Stimulated activated CD8-positive, alpha-beta memory T cell treated with anti-CD3 and anti-CD28 coated beads, Interleukin-4, amount 100 ng/mL, for 4 hours (primary cell): ENCODE data around the gene TUBGCP6.

Source experiments
- DNase-seq, 2 donors: peaks; one replicate each; pipeline ENCODE4 v3.0.0-alpha.2; 2020; ENCODE audit warnings: low read depth in 2 of 2, low spot score in 1 of 2

Gene TUBGCP6

DNA sequence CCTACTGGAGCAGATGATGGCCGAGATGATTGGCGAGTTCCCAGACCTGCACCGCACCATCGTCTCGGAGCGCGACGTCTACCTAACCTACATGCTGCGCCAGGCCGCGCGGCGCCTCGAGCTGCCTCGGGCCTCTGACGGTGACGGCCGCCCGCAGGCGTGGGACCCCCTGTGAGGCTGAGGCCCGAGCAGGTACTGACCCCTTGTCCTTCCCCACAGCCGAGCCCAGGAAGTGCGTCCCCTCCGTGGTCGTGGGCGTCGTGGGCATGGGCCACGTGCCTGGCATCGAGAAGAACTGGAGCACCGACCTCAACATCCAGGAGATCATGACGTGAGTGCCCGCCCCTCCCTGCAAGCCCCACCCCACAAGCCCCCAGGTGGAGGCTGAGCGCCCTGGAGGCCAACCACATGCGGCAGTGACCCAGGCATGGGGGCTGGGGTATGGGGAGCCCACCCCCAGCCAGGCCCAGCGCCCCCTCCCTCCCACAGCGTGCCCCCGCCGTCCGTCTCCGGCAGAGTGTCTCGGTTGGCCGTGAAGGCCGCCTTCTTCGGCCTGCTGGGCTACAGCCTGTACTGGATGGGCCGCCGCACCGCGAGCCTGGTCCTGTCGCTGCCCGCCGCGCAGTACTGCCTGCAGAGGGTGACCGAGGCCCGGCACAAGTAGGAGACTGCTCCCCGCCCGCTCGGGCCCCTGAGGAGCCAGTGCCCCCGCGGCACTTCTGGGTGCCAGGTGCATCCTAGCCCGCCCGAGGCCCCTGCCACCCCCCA lies 46.8 kb downstream of the TUBGCP6 start:
- no peak for DNase-seq

DNA sequence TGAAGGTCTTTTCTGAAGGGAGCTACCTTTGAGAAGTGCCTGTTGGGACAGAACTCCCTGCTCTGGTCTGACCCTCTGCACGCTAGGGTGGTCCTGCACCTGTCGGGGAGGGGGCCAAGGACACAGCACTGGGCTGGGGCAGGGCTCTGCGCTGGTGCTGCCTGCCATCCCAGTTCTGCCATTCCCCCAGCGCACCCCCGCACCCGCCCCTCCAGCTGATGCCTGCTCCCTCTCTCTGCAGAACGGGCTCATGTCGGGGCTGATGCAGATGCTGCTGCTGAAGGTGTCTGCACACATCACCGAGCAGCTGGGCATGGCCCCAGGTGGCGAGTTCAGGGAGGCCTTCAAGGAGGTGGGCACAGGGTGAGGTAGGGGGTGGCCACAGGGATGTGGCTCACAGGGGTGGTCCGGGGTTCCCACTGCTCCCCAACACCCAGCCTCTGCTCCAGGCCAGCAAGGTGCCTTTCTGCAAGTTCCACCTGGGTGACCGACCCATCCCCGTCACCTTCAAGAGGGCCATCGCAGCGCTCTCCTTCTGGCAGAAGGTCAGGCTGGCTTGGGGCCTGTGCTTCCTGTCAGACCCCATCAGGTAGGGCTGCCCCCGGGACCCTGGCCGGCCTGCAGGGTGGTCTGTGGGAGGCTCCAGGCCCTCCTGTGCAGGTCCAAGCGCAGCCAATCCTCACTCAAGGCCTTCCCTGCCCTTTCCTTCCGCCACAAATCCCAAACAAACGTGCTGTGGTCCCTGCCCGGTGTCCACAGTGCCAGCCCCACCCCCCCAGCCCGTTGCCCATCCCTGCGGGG lies 47.6 kb downstream of the TUBGCP6 start:
- no peak for DNase-seq

DNA sequence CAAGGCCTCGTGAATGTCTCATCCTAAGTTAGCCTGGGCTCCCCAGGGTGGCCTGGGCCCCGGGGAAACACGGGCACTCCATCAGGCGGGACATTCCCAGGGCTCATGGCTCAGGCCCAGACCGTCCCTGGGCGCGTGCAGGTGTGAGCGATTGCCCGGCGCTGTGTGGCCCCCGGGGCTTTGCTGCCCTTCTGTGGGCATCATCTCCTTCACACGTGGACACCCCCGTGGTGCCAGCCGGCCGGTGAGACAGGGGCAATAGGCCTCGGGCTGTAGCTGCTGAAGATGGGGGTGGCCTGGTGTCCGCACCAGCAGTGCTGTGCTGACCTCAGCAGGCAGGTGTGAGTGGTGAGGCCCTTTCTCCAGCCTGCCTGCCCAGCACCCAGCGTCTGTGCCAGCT lies 48.6 kb downstream of the TUBGCP6 start:
- no peak for DNase-seq

DNA sequence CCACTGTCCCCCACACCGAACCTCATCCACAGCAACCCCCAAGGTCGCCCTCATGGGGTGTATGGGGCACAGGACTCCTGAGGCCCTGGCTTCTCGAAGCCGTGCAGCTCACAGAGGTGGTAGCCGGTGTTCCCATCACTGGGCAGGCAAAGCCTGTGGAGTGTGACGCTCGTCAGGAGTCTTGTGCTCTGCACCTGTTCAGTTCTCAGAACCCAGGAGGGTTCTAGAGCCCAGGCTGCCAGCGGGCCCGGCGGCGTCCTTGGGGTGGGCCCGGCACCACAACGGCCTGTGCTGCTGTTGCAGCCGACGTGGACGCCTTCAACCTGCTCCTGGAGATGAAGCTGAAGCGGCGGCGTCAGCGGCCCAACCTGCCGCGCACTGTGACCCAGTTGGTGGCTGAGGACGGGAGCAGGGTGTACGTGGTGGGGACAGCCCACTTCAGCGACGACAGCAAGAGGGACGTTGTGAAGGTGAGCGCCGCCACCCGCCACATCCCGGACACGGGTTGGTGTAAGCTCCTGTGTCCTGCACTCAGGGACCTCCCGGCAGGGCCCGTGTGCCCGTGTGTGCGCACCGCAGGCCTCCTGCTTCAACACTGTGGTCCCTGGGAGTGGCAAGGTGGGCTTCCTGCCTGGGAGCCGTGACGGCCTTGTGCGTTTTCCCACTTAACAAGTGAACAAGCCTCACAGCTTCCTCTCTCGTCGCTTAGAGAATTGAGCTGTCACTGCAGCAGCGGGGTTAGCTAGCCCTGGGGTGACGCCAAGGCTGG lies 50.6 kb downstream of the TUBGCP6 start:
- DNase-seq, result no peak

DNA sequence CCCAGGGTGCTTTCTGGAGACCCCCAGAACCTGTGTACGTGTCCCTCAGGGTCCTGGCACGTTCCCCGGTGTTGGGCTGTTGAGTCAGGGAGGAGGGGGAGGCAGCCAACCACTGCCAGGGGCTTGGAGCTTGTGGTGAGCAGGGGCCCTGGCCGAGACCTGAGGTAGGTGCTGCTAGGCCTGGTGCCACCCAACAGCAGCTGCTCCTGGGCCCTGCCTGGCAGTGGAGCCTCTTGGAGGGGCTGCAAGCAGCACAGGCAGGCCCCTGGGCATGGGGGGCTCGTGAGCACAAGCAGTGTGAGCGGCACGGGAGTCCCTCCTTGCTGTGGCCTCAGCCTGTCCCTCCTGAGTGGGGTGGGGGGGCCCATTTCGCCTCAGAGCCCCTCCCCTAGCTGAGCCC lies 51.2 kb downstream of the TUBGCP6 start:
- no peak for DNase-seq

DNA sequence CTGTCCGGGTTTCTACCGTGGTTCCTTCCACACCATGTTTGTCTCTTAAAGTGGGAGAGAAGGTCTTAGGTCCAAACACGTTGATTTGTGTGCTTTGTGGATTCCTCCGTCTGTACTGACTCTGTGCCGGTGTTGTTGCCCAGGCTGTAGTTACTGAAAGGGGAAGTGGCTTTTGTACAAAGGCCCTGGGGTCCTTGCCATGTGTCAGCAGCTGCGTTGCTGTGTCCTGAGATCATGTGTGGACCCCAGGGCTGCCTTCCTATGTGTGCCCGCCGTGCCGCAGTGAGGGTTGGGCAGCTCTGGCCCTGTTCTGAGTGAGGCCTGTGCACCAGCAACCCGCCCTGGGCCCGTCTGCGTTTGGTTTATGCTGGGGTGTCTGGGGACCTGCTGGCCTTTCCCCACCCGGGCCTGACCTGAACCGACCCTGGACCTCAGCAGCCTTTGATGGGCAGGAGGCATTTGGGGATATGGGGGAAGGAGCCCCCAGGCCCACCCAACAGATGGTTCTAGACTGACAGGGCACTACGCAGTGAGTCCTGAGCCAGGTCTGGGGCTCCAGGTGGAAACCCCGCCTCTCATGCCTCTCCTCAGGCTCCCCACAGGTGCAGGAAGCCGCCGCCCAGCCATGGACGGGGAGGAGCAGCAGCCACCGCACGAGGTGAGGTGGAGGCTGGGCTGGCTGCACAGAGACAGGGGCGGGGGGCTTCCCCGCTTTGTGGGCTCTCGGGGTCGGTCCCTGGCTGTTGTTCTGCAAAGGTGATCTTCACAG lies 52.2 kb downstream of the TUBGCP6 start:
- no peak for DNase-seq

DNA sequence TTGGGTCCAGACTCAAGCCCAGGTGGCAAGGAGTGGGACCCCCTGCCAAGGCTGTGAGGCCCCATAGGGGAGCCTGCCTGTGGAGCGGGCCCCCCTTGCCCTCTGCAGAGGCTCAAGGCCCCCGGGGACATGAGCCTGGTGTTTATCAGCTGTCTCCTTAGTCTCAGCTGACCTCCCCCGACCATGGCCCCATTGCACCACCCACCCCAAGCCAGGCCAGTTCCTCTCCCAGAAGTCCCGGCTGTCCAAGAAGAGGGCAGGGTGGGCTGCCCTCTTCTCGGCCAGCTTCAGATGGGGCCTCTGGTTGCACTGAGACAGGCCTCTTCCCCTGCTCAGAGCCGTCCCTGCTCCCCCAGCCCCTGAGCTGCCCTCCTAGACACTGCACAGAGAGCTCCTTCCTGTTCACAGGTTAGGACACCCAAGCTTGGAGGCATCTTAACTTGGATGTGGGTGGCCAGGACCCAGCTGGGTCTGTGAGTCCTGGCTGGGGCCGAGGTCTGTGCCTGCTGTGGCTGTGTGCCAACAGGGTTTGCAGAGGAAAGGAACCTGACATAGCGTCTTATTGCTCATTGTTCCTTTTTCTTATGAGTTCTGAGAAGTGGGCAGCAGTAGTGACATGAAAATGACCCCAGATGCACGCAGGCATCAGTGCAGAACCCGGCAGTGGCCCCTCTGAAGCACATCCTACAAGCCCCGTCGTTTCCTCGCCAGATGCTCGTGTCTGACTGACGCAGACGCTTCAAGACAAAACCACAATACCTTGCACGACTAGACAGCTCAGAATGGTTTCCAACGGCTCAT lies 53.7 kb downstream of the TUBGCP6 start:
- DNase-seq, result peak; percentile 38 to 60

DNA sequence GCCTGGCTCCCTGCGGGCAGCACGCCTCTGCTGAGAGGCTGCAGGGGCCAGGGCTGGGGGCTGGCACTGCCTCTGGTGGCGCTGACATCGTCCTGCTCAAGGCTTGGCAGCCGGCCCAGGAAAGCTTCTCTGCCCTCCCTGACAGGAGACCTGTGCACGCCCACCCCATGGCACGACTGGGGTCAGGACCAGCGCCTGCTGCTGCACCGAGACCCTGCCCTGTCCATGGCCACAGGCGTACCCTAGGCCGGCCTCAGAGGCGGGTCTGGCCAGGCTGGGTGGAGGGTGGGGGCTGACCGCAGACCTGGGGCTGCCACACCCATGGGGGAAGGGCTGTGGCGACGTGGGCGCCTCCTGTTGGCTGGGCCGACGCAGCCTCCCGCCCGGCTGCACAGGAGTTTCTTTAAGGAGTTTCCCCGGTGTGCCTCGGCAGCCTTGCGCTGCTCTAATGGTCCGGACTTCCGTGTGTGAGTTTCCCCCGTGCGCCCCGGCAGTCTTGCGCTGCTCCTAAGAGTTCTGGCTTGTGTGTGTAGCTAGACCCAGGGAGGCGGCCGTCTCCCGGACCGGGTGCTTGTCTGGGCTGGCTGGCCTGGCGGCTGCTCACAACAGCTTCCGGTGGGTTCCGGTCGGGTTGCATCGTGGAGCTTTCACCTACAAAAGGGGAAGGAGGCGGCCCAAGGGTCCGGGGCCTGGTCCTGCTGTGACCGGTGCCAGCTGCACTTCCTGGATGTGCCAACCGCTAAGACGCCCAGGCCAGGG lies 54.5 kb downstream of the TUBGCP6 start:
- peak; percentile 31 to 63 for DNase-seq

DNA sequence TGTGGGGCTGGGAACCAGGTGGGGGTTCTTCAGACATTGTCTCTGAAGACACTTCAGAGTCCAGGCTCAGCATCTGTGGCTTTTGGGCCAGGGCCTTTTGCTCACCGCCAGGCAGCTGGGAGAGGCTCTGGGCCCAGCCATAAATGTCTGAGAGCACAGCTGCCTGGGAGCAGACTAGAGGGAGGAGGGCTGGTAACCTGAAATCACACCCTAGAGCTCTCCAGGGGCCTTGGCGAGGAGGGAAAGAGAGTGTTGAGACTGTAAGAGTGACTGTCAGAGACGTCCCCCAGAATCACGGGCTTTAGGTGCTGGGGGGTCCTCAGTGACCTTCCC lies 55.0 kb downstream of the TUBGCP6 start:
- no peak for DNase-seq

DNA sequence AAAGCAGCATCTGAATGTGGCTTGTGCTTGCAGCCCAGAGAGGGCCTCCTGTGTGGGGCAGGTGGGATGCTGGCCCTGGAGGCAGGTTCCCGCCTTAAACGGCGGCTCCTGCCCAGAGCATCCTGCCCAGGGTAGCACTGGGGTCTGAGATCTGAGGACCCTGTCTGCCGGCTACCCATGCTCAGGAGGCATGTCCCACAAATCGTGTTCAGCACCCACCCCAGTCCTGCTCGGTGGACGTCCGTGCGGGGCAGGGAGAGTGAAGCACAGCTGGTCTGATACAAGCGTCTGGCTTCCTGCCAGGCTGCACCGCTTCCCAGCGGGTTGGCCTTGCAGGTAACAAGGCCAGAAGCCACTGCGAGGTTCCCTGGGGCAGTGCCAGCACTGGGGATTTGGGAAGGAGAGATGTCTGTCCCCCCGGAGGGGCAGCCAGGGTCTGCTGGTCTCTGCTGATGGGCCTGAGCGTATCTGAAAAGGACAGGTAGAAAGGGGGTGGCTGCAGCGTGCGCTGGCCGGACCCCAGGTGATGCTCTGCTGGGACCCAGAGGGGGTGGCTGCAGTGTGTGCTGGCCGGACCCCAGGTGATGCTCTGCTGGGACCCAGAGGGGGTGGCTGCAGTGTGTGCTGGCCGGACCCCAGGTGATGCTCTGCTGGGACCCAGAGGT lies 55.5 kb downstream of the TUBGCP6 start:
- no peak for DNase-seq

DNA sequence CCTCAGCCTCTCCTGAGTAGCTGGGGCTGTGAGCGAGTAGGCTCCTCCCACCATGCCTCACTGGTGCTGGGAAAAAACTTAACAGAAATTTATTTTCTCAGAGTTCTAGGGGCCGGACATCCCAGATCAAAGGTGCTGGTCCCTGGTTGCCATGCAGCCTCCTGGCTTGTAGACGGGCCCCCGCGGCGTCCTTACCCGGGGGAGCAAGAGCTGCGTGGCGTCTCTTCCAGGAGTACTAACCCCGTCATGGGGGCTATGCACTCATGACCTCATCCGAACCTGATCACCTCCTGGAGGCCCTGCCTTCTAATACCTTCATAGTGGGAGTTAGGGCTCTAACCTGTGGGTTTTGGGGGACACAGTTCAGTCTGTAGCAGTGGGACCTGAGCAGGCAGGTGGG lies 56.5 kb downstream of the TUBGCP6 start:
- no peak for DNase-seq

DNA sequence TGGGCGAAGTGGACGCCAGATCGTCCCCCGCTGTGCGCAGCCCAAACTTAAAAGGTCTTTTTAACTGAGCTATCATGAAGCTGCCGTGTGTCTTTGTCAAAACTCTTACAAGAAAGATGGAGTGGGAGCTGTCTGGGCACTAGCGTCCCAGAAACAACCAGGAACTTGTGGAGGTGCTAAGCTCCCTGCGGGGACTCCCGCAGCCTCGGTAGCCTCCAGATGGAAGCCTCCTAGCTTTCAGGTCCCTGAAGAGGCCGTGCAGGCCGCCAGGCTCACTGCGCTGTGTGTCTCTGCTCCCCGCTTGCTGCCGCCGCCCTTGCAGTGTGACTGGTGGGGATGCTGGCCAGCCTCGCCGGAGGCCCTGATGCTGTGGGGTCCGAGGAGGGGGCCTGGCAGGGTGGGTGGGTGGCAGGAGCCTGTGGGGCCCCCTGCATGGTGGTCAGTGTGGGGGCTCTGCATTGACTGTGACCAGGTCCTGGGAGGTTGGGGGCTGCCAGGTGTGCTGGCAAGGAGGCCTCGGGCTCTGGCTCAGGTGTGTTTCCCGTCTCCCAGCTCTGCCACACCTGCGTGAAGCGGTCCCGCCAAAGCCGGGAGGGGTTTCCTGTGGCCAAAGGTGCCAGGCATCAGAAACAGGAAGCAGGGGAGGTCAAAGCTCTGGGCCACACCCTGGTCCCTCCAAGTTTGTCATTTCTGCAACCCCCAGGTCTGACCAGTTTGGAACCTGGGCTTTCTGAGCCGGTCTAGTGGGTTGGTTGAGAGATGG lies 57.9 kb downstream of the TUBGCP6 start:
- DNase-seq, result no peak

DNA sequence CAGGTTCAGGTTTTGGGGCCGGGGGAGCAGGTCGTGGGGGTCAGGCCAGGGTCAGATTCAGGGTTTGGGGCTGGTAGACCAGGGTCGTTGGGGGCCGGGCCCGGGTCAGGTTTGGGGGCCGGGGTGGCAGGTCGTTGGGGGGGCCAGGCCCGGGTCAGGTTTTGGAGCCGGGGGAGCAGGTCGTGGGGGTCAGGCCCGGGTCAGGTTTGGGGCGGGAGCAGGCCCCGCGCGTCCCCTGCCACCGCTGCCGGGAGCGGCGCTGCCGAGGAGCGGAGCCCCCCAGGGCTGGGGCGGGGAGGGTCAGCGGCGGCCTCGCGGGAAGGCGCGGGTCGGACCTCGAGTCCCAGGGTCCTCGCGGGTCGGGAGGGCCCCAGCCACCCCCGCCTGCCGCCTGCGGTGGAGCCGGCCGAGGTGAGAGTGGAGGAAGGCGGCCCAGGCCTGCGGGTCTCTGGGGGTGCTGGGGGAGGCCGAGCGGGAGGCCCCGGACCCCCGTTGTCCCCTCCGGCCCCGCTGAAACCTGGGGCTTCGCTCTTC lies 58.6 kb downstream of the TUBGCP6 start:
- no peak for DNase-seq

DNA sequence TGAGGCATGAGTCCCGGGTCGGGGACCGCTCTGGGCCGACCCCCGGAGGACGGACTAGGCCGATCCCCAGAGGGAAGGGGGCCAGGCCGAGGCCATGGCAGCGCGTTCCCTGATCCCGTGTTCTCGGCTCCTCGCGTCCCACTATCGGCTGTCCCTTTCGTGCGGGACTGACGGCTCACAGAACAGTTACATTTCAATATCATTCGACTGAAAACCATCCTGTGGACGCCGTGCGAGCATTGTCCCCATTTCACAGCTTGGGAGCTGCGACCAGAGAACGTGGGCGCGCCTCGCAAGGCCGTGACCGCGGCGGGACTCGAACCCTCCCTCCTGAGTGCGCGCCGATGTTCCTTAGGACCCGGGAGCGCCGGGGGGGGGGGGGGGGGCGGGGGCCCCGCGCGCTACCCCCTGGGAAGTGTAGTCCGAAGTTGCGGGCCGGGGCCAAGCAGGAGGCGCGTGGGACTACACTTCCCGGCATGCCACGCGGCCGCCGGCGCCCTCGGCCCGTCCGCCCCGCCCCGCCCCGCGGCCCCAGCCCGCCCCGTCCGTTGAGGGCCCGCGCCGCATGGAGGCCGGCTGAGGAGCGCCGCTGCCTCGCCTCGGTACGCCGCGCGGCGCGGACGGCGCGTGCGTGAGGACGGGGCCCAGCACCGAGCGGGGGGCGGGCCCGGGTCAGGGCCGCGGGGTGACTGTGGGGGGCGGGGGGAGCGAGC lies 59.3 kb downstream of the TUBGCP6 start, which contains the start of gene TRABD:
Gene TRABD, plus strand, starts transcription at position 539 of the 713 bp plus-strand sequence. CDS start 7,148 bp downstream, outside the sequence.
- peak; percentile 60 to 79 for DNase-seq

DNA sequence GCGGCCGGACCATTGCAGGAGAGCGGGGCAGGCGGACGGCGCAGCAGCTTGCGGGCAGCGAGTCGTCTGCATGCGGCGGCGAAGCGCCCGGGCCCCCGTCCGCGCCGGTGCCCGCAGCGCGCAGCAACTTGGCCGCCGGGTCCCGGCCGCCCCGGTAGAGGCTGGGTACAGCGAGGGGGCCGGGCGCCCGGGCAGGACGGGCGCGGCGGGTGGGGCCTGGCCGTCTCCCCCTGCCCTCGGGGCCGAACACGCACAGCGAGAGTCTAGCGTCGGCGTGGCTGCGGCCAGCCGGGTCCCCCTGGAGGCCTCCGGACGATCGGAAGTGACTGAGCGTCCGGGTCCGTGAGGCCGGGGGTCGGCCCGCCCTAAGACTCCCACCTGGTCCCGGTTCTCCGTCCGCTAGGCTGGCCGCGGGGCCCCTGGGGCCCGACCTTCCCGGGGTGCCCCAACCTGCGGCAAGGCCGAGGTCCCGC lies 59.9 kb downstream of the TUBGCP6 start:
- DNase-seq, result no peak

DNA sequence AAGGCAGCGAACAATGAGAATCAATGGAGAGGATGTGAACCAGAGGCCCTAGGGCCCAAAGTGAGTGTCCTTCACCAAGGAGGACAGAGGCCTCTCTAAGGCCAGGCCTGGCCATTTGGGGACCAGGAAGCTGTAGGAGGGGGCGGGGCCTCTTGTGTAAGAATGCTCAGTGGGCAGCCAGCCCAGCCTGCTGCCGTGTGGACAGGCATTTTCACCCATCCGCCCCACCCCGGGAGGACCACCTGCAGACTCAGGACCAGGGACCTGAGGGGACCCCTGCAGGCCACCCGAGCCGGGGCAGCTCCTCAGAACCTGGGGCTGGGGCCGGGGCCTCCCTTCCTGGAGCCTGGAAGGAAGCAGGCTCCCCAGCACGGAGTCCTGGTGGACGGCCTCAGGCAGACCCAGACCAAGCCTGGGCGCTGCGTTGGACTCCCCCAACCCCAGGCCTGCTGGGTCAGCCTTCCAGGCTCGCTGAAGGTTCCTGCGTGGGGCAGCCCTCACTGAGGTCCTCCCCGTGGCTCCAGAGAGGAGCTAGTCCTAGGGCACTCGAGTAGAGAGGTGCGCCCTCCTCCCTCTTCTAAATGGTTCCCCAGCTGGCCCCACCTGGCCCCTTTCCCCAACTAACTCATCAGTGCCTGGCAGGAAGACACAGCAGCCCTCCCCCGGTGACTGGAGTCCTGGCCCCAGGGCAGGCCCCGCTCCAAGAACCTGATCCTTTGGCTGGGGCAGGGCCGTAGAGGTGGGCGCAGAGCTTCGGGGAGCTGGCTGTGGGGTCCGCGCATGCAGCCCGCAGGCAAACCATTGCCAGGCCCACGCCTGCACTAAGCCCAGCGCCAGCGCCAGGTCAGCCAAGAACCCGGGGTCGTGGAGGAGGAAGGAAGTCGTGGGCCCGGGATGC lies 60.6 kb downstream of the TUBGCP6 start:
- DNase-seq, result no peak
